Osteoblast (primary cell): Measurements from ENCODE around the gene PARP15. TPM values are rescaled to one million over a fixed set of nuclear protein-coding genes. Genes with fewer than 3 reads are reported as not detected.

ENCODE experiments used
- DNase-seq: peaks from one replicate; pipeline ENCODE4 v3.0.0; 2011; ENCODE audit warnings: low spot score, mixed read lengths; ENCODE audit not compliant: insufficient read length; ENCODE audit errors: missing footprints
- H2AFZ ChIP-seq: 2 replicates; pipeline ENCODE4 v1.6.0; 2011; ENCODE audit warnings: mild to moderate bottlenecking, low read length
- H3K27ac ChIP-seq: 2 replicates; pipeline ENCODE4 v1.5.1; 2011; ENCODE audit warnings: mild to moderate bottlenecking, low read depth, low read length, moderate library complexity
- H3K27me3 ChIP-seq: 2 replicates; pipeline ENCODE4 v1.6.0; 2012; ENCODE audit warnings: mild to moderate bottlenecking, control low read depth, inconsistent platforms, low read length, moderate library complexity; ENCODE audit not compliant: insufficient read depth
- H3K36me3 ChIP-seq: 2 replicates; pipeline ENCODE4 v1.5.1; 2011; ENCODE audit warnings: mild to moderate bottlenecking, low read length, control low read depth, moderate library complexity; ENCODE audit not compliant: insufficient read depth
- H3K4me1 ChIP-seq: 2 replicates; pipeline ENCODE4 v1.5.1; 2011; ENCODE audit warnings: mild to moderate bottlenecking, low read length, control low read depth, moderate library complexity; ENCODE audit not compliant: insufficient read depth
- H3K4me2 ChIP-seq: 2 replicates; pipeline ENCODE4 v1.6.0; 2011; ENCODE audit warnings: mild to moderate bottlenecking, low read length; ENCODE audit not compliant: insufficient read depth
- H3K4me3 ChIP-seq: fragments of 200-600 bp; sonication (generic); 3 replicates; pipeline ENCODE4 v1.5.1; 2012; ENCODE audit warnings: mild to moderate bottlenecking, low read length, inconsistent platforms; ENCODE audit not compliant: insufficient read depth
- H3K79me2 ChIP-seq: 2 replicates; pipeline ENCODE4 v1.6.0; 2012; ENCODE audit warnings: mild to moderate bottlenecking, low read length, control low read depth, inconsistent platforms; ENCODE audit not compliant: insufficient read depth
- H3K9me3 ChIP-seq: 2 replicates; pipeline ENCODE4 v1.5.1; 2011; ENCODE audit warnings: low read depth, low read length, control low read depth
- H4K20me1 ChIP-seq: 2 replicates; pipeline ENCODE4 v1.6.0; 2012; ENCODE audit warnings: mild to moderate bottlenecking, low read length, control low read depth; ENCODE audit not compliant: insufficient read depth
- total RNA-seq: library from RNA; depleted of rRNA; stranded (reverse); fragments of >200 nt; gene quantifications from 2 replicates; pipeline ENCODE4 v1.2.3, GENCODE V29; 2012
- TF ChIP-seq, protein P1 (sequence below): IDR thresholded peaks from 2 replicates; pipeline ENCODE4 v1.5.1; 2011; ENCODE audit warnings: mild to moderate bottlenecking, low read depth, low read length, moderate library complexity; ENCODE audit errors: extremely low read depth

The PARP15 gene
- total RNA-seq, 1 donor = 3.6 TPM

DNA sequence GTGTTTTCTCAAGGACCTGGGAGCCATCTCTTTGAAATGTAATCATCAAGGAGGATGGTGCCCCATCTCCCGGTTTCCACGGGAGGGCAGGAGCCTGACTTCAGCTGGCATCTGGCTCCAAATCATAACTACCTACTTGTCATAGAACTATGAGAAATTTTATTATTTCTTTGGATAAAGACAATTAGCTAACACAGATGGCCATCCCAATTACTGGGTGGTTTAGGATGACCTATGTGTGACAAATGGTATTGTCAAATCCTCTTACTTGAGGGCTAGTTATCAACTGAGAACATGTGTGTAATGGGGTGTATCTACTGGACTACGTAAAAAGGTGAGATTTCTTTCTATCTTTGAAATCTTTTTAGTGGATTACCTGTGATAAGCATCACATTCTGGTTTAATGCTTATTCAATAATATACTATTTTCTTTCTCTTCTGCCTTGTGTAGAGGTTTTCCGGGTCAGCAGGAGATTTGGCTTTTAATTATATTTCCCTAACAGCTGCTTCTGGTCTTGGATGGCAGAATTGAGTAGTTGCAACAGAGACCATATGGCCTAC, 87.9 kb downstream of the PARP15 start:
- no peak overlapping the region for H3K4me2 ChIP-seq
- H4K20me1 ChIP-seq = no peaks in the 10 kb centered on the region
- TF ChIP-seq, protein P1, sequence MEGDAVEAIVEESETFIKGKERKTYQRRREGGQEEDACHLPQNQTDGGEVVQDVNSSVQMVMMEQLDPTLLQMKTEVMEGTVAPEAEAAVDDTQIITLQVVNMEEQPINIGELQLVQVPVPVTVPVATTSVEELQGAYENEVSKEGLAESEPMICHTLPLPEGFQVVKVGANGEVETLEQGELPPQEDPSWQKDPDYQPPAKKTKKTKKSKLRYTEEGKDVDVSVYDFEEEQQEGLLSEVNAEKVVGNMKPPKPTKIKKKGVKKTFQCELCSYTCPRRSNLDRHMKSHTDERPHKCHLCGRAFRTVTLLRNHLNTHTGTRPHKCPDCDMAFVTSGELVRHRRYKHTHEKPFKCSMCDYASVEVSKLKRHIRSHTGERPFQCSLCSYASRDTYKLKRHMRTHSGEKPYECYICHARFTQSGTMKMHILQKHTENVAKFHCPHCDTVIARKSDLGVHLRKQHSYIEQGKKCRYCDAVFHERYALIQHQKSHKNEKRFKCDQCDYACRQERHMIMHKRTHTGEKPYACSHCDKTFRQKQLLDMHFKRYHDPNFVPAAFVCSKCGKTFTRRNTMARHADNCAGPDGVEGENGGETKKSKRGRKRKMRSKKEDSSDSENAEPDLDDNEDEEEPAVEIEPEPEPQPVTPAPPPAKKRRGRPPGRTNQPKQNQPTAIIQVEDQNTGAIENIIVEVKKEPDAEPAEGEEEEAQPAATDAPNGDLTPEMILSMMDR = no peak
- no peaks in the 10 kb centered on the region for H3K27me3 ChIP-seq
- no peak overlapping the region for H2AFZ ChIP-seq
- peaks cover 12% of the 10 kb centered on the region for H3K4me1 ChIP-seq
- no peak overlapping the region for H3K27ac ChIP-seq
- H3K36me3 ChIP-seq = no peaks in the 10 kb centered on the region
- H3K79me2 ChIP-seq = no peaks in the 10 kb centered on the region
- no peak for DNase-seq
- H3K4me3 ChIP-seq = no peak overlapping the region
- no peaks in the 10 kb centered on the region for H3K9me3 ChIP-seq

DNA sequence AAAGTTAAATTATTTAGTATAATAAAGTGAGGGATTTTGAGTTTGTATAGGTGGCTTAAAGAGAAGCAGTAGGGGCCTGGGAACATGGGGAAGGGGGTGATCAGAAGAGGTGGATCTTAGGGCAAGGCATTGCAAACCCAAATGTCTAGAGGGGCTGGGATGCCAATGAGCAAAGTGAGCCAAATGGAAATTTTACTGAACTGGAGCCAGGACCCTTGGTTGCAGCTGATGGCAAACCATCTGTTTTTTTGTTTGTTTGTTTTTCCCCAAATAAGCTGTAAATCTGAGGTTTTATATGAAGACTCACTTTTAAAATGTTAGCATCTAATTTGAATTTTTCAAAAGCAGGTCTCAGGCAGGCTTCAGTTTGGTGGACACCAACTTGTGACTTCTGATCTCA, 88.4 kb downstream of the PARP15 start:
- Histone ChIP-seq H3K4me3 (no peak overlapping the region), H3K4me2 (no peak overlapping the region), H3K79me2 (no peaks in the 10 kb centered on the region), H3K36me3 (no peaks in the 10 kb centered on the region), H2AFZ (no peak overlapping the region), H3K27me3 (no peaks in the 10 kb centered on the region), H3K9me3 (no peaks in the 10 kb centered on the region), H3K27ac (no peak overlapping the region), H4K20me1 (no peaks in the 10 kb centered on the region), H3K4me1 (peaks cover 12% of the 10 kb centered on the region)
- DNase-seq = no peak
- TF ChIP-seq, protein P1 = no peak

DNA sequence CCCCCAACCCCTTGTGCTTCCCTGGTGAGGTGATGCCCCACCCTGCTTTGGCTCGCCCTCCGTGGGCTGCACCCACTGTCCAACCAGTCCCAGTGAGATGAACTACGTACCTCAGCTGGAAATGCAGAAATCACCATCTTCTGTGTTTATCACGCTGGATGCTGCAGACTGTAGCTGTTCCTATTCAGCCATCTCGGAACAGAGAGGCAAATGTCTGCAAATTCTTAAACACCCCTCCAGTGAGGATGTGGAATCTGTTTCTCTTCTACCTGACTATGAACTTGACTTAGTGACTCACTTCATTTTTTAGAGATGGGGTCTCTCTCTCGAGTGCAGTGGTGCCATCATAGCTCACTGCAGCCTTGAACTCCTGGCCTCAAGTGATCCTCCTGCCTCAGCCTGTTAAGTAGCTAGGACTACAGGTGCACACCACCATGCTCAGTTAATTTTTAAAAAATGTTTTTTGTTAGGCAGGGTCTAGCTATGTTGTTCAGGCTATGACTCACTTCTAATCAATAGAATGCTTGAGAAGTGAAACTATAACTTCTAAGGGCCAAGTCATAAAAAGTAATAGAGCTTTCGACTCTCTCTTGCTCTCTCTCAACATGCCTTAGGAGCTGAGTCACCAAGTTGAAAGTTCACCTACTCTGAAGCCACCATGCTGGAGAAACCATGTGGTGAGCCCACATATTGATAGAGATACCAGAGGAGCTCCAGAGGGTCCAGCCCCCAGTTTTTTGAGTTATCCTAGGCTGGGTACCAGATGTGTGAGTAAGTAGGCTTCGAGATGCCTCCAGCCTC, 91.7 kb downstream of the PARP15 start:
- Histone ChIP-seq H3K9me3 (no peaks in the 10 kb centered on the region), H3K79me2 (no peaks in the 10 kb centered on the region), H4K20me1 (no peaks in the 10 kb centered on the region), H2AFZ (peak overlapping the region; percentile 58), H3K27me3 (no peaks in the 10 kb centered on the region), H3K36me3 (no peaks in the 10 kb centered on the region), H3K4me2 (peak overlapping the region; percentile 58), H3K27ac (no peak overlapping the region), H3K4me1 (peaks cover 12% of the 10 kb centered on the region), H3K4me3 (no peak overlapping the region)
- TF ChIP-seq, protein P1 = no peak
- peak; percentile 60 for DNase-seq

DNA sequence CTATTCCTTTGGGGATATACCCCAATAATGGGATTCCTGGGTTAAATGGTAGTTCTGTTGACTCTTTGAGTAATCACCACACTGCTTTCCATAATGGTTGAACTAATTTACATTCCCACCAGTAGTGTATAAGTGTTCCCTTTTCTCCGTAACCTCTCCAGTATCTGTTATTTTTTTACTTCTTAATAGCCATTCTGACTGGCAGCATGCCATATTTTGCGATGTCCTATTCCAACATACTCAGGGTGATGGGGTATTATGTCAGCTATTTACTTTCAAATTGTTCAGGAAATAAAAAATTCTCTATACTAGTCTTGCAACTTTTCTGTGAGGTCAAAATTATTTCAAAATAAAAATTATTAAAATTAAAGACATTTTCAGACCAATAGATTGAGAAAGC, 94.1 kb downstream of the PARP15 start:
- Histone ChIP-seq H2AFZ (no peak overlapping the region), H3K79me2 (no peaks in the 10 kb centered on the region), H4K20me1 (no peaks in the 10 kb centered on the region), H3K36me3 (no peaks in the 10 kb centered on the region), H3K27me3 (no peaks in the 10 kb centered on the region), H3K9me3 (no peaks in the 10 kb centered on the region), H3K4me1 (peaks cover 12% of the 10 kb centered on the region), H3K4me3 (no peak overlapping the region), H3K4me2 (no peak overlapping the region), H3K27ac (no peak overlapping the region)
- TF ChIP-seq, protein P1 = no peak
- no peak for DNase-seq
